ENCODE measurements around the gene GTF3C1.

GRCh38 chr16:27430512-27430911, 119.2 kb downstream of the GTF3C1 start:
- TF ChIP-seq, protein P1, sequence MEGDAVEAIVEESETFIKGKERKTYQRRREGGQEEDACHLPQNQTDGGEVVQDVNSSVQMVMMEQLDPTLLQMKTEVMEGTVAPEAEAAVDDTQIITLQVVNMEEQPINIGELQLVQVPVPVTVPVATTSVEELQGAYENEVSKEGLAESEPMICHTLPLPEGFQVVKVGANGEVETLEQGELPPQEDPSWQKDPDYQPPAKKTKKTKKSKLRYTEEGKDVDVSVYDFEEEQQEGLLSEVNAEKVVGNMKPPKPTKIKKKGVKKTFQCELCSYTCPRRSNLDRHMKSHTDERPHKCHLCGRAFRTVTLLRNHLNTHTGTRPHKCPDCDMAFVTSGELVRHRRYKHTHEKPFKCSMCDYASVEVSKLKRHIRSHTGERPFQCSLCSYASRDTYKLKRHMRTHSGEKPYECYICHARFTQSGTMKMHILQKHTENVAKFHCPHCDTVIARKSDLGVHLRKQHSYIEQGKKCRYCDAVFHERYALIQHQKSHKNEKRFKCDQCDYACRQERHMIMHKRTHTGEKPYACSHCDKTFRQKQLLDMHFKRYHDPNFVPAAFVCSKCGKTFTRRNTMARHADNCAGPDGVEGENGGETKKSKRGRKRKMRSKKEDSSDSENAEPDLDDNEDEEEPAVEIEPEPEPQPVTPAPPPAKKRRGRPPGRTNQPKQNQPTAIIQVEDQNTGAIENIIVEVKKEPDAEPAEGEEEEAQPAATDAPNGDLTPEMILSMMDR (IDR thresholded peaks at IDR 0.05): no peak
- no peak for TF ChIP-seq EZH2 (IDR thresholded peaks at IDR 0.05; ENCODE audit: borderline replicate concordance, insufficient read depth, low read depth, low read length, poor library complexity, severe bottlenecking)
